Neural progenitor cell (in vitro differentiated cells): ENCODE measurements around the gene AKAP6. TPM values are rescaled to one million over a fixed set of nuclear protein-coding genes. Genes with fewer than 3 reads are reported as not detected.

Source experiments
- DNase-seq: peaks from one replicate; pipeline ENCODE4 v3.0.0-alpha.2; 2016; ENCODE audit warnings: low spot score
- H2AFZ ChIP-seq: fragments of 200-600 bp; sonication (generic); replicated peaks from 2 replicates; pipeline ENCODE4 v1.6.1; 2016; ENCODE audit warnings: antibody characterized with exemption
- H3F3A ChIP-seq: fragments of 200-600 bp; sonication (generic); 2 replicates; pipeline ENCODE4 v1.6.1; 2016; ENCODE audit warnings: antibody characterized with exemption, low read depth
- H3K27ac ChIP-seq: fragments of 200-600 bp; sonication (generic); 2 replicates; pipeline ENCODE4 v1.5.1; 2016; ENCODE audit warnings: mild to moderate bottlenecking
- H3K27me3 ChIP-seq: fragments of 200-600 bp; sonication (generic); 2 replicates; pipeline ENCODE4 v1.6.1; 2016; ENCODE audit warnings: mild to moderate bottlenecking, moderate library complexity
- H3K36me3 ChIP-seq: fragments of 200-600 bp; sonication (generic); 2 replicates; pipeline ENCODE4 v1.5.1; 2016
- H3K4me1 ChIP-seq: fragments of 200-600 bp; sonication (generic); 2 replicates; pipeline ENCODE4 v1.6.1; 2016; ENCODE audit warnings: mixed run types
- H3K4me2 ChIP-seq: fragments of 200-600 bp; sonication (generic); 2 replicates; pipeline ENCODE4 v1.6.1; 2016
- H3K4me3 ChIP-seq: fragments of 200-600 bp; sonication (generic); 2 replicates; pipeline ENCODE4 v1.5.1; 2016
- H3K79me2 ChIP-seq: fragments of 200-600 bp; sonication (generic); 2 replicates; pipeline ENCODE4 v1.6.1; 2016; ENCODE audit warnings: low read depth
- H3K9ac ChIP-seq: fragments of 200-600 bp; sonication (generic); 2 replicates; pipeline ENCODE4 v1.6.1; 2016
- H3K9me3 ChIP-seq: fragments of 200-600 bp; sonication (generic); 2 replicates; pipeline ENCODE4 v1.5.1; 2016; ENCODE audit warnings: low read depth
- H4K20me1 ChIP-seq: fragments of 200-600 bp; sonication (generic); 2 replicates; pipeline ENCODE4 v1.6.1; 2016; ENCODE audit warnings: low read depth
- H3K27ac Mint-ChIP-seq: 3 replicates; pipeline ENCODE4 v1.8.0; 2021; ENCODE audit warnings: mixed read lengths
- H3K27me3 Mint-ChIP-seq: 2 replicates; pipeline ENCODE4 v1.8.0; 2022; ENCODE audit warnings: low read depth, mild to moderate bottlenecking, inconsistent platforms, moderate library complexity, mixed read lengths; ENCODE audit not compliant: insufficient read depth
- H3K36me3 Mint-ChIP-seq: 3 replicates; pipeline ENCODE4 v1.8.0; 2021; ENCODE audit warnings: mixed read lengths
- H3K4me1 Mint-ChIP-seq: 3 replicates; pipeline ENCODE4 v1.8.0; 2021; ENCODE audit warnings: mixed read lengths
- H3K4me3 Mint-ChIP-seq: 3 replicates; pipeline ENCODE4 v1.8.0; 2021; ENCODE audit warnings: mild to moderate bottlenecking, moderate library complexity, mixed read lengths
- H3K9me3 Mint-ChIP-seq: 3 replicates; pipeline ENCODE4 v1.8.0; 2020; ENCODE audit warnings: mixed read lengths
- CTCF ChIP-seq: fragments of 200-600 bp; sonication (generic); IDR thresholded peaks from 2 replicates; pipeline ENCODE4 v1.5.1; 2017; ENCODE audit warnings: antibody characterized with exemption, mild to moderate bottlenecking
- EZH2 ChIP-seq: fragments of 200-600 bp; sonication (generic); IDR thresholded peaks from 2 replicates; pipeline ENCODE4 v1.6.1; 2017; ENCODE audit warnings: antibody characterized with exemption, mild to moderate bottlenecking, moderate library complexity
- EZH2phosphoT487 ChIP-seq: fragments of 200-600 bp; sonication (generic); IDR thresholded peaks from 2 replicates; pipeline ENCODE4 v1.6.1; 2017; ENCODE audit warnings: antibody characterized with exemption
- total RNA-seq: library from RNA; depleted of rRNA; stranded (reverse); fragments of >200 nt; gene quantifications from 2 replicates; pipeline ENCODE4 v1.2.3, GENCODE V29; 2015; ENCODE audit warnings: low replicate concordance

AKAP6 gene
- total RNA-seq, 1 donor from 2014 or later = 3.7 TPM

GRCh38 chr14:32361674-32362073 lies 32.6 kb downstream of the AKAP6 start:
- Histone ChIP-seq H3K9me3 (no peaks in the 10 kb centered on the region), H3K4me2 (peak overlapping the region; percentile 37), H3K36me3 (no peaks in the 10 kb centered on the region), H3K9ac (no peak overlapping the region), H2AFZ (no peak overlapping the region), H3F3A (no peaks in the 10 kb centered on the region), H3K4me1 (peaks cover 38% of the 10 kb centered on the region), H3K4me3 (no peak overlapping the region), H3K27me3 (no peaks in the 10 kb centered on the region), H3K27ac (no peak overlapping the region), H3K79me2 (no peaks in the 10 kb centered on the region), H4K20me1 (no peaks in the 10 kb centered on the region)
- H3K4me3 Mint-ChIP-seq = no peak overlapping the region
- TF ChIP-seq CTCF = no peak
- no peak for TF ChIP-seq EZH2
- no peak for TF ChIP-seq EZH2phosphoT487
- H3K27ac Mint-ChIP-seq = no peak overlapping the region
- peak; percentile 56 for DNase-seq
- H3K27me3 Mint-ChIP-seq = no peaks in the 10 kb centered on the region
- no peaks in the 10 kb centered on the region for H3K36me3 Mint-ChIP-seq
- H3K4me1 Mint-ChIP-seq = peaks cover 41% of the 10 kb centered on the region
- H3K9me3 Mint-ChIP-seq = no peaks in the 10 kb centered on the region

- no peak overlapping the region for H3K4me3 ChIP-seq
- no peaks in the 10 kb centered on the region for H3K27me3 ChIP-seq
- Mint-ChIP-seq H3K4me1 (peaks cover 48% of the 10 kb centered on the region), H3K4me3 (no peak overlapping the region), H3K27ac (no peak overlapping the region), H3K9me3 (no peaks in the 10 kb centered on the region), H3K36me3 (no peaks in the 10 kb centered on the region), H3K27me3 (no peaks in the 10 kb centered on the region)
- peaks cover 54% of the 10 kb centered on the region for H3K4me1 ChIP-seq
- H3K27ac ChIP-seq = no peak overlapping the region
- H3K9me3 ChIP-seq = no peaks in the 10 kb centered on the region
- H3K4me2 ChIP-seq = no peak overlapping the region
- TF ChIP-seq EZH2phosphoT487 (no peak), CTCF (no peak), EZH2 (no peak)
- H3K36me3 ChIP-seq = no peaks in the 10 kb centered on the region
- no peak overlapping the region for H3K9ac ChIP-seq
- peaks cover 4% of the 10 kb centered on the region for H3F3A ChIP-seq
- H4K20me1 ChIP-seq = no peaks in the 10 kb centered on the region
- no peaks in the 10 kb centered on the region for H3K79me2 ChIP-seq
- no peak overlapping the region for H2AFZ ChIP-seq
- no peak for DNase-seq
Measured at GRCh38 chr14:32363761-32364160, 34.7 kb downstream of the AKAP6 start.

- H3K9me3 Mint-ChIP-seq = no peaks in the 10 kb centered on the region
- H3K27ac Mint-ChIP-seq = no peak overlapping the region
- H3K4me1 ChIP-seq = peaks cover 60% of the 10 kb centered on the region
Measured at GRCh38 chr14:32364941-32365340, 35.8 kb downstream of the AKAP6 start.

More at GRCh38 chr14:32364941-32365340, 35.8 kb downstream of the AKAP6 start:
- Histone ChIP-seq H3K36me3 (no peaks in the 10 kb centered on the region), H4K20me1 (no peaks in the 10 kb centered on the region), H3K27me3 (no peaks in the 10 kb centered on the region), H2AFZ (no peak overlapping the region), H3K9ac (no peak overlapping the region), H3F3A (peaks cover 4% of the 10 kb centered on the region), H3K27ac (no peak overlapping the region), H3K79me2 (no peaks in the 10 kb centered on the region), H3K4me2 (no peak overlapping the region), H3K4me3 (no peak overlapping the region), H3K9me3 (no peaks in the 10 kb centered on the region)
- Mint-ChIP-seq H3K27me3 (no peaks in the 10 kb centered on the region), H3K4me3 (no peak overlapping the region), H3K36me3 (no peaks in the 10 kb centered on the region), H3K4me1 (peaks cover 51% of the 10 kb centered on the region)
- no peak for TF ChIP-seq EZH2
- no peak for TF ChIP-seq EZH2phosphoT487
- TF ChIP-seq CTCF = no peak
- no peak for DNase-seq
